CD8-positive, alpha-beta memory T cell (primary cell): ENCODE results near the gene RELL1. TPM values are rescaled to one million over a fixed set of nuclear protein-coding genes. Genes with fewer than 3 reads are reported as not detected.

Experiments
- CTCF ChIA-PET: fragments of 350-600 bp; sonication (Branson Sonifier 250); formaldehyde crosslinking; loops from one replicate; lab custom pipeline; 2021; ENCODE audit warnings: antibody characterized with exemption; lab: Charles Lee
- POLR2A ChIA-PET: fragments of 350-600 bp; sonication (Branson Sonifier 250); formaldehyde crosslinking; loops from one replicate; lab custom pipeline; 2021; ENCODE audit warnings: antibody characterized with exemption; lab: Charles Lee
- DNase-seq, 5 donors: peaks; one replicate each; pipeline versions ENCODE4 v3.0.0 to v3.0.0-alpha.2; 2020 to 2022; ENCODE audit warnings: mixed read lengths in 1 of 5
- H3K27ac ChIP-seq: one replicate; pipeline ENCODE4 v1.7.0; 2013; ENCODE audit warnings: low read depth, mild to moderate bottlenecking, low read length, moderate library complexity
- H3K27me3 ChIP-seq: 2 replicates; pipeline ENCODE4 v1.7.0; 2013; ENCODE audit warnings: low read length, mild to moderate bottlenecking; ENCODE audit not compliant: insufficient read depth, poor library complexity, severe bottlenecking
- H3K36me3 ChIP-seq: 2 replicates; pipeline ENCODE4 v1.7.0; 2013; ENCODE audit warnings: mild to moderate bottlenecking, low read length, moderate library complexity; ENCODE audit not compliant: insufficient read depth
- H3K4me1 ChIP-seq: 2 replicates; pipeline ENCODE4 v1.7.0; 2013; ENCODE audit warnings: mild to moderate bottlenecking, low read length, moderate library complexity; ENCODE audit not compliant: insufficient read depth
- H3K4me3 ChIP-seq: 2 replicates; pipeline ENCODE4 v1.7.0; 2013; ENCODE audit warnings: mild to moderate bottlenecking, low read length
- H3K9me3 ChIP-seq: 2 replicates; pipeline ENCODE4 v1.7.0; 2013; ENCODE audit warnings: mild to moderate bottlenecking, low read length
- H3K27ac Mint-ChIP-seq, 8 donors: one replicate each; pipeline ENCODE4 v1.8.0; 2020 to 2021; ENCODE audit warnings: mixed read lengths in 8 of 8, mild to moderate bottlenecking in 6 of 8, inconsistent platforms in 3 of 8, moderate library complexity in 3 of 8
- H3K27me3 Mint-ChIP-seq, 2 donors: one replicate each; pipeline ENCODE4 v1.8.0; 2020 to 2021; ENCODE audit warnings: mixed read lengths in 2 of 2, mild to moderate bottlenecking in 1 of 2, moderate library complexity in 1 of 2
- H3K36me3 Mint-ChIP-seq, 3 donors: one replicate each; pipeline ENCODE4 v1.8.0; 2020 to 2021; ENCODE audit warnings: mixed read lengths in 3 of 3, inconsistent platforms in 1 of 3, mild to moderate bottlenecking in 1 of 3
- H3K4me1 Mint-ChIP-seq, 3 donors: one replicate each; pipeline ENCODE4 v1.8.0; 2020 to 2021; ENCODE audit warnings: mixed read lengths in 3 of 3, inconsistent platforms in 1 of 3, mild to moderate bottlenecking in 1 of 3
- H3K4me3 Mint-ChIP-seq, 7 donors: one replicate each; pipeline ENCODE4 v1.8.0; 2020 to 2021; ENCODE audit warnings: mixed read lengths in 7 of 7, mild to moderate bottlenecking in 6 of 7, moderate library complexity in 4 of 7, inconsistent platforms in 2 of 7
- H3K9me3 Mint-ChIP-seq, 5 donors: one replicate each; pipeline ENCODE4 v1.8.0; 2020 to 2022; ENCODE audit warnings: mixed read lengths in 5 of 5, mild to moderate bottlenecking in 3 of 5, moderate library complexity in 2 of 5, inconsistent platforms in 1 of 5
- polyA plus RNA-seq: library from polyadenylated mRNA; unstranded; fragments of 300-500 nt; fragmentation: Illumina TruSeq; gene quantifications from one replicate; pipeline ENCODE4 v1.2.3, GENCODE V29; 2021
- total RNA-seq, 2 experiments: library from RNA; stranded (reverse); gene quantifications; one replicate each; pipeline ENCODE4 v1.2.3, GENCODE V29; 2021

Gene RELL1
- total and polyA plus RNA-seq, 3 experiments from 2014 or later = 7.4 to 21.4 (median 19.9) TPM

DNA sequence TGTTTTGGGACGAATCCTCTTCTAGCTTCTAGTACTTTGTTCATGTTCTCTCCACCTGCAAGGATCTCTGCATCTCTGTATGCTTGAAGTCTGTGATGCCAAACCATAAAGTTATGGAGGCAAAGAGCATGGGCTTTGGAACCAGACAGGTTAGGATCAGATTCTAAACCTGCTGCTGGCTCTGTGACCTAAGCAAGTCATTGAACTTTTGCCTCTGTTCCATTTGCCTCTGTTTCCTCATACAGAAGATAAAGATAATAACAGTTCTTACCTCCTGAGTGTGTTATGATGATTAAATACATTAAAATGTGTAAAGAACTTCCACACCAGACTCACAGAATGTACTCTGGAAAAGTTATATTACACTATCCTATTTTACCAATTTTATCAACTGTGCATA, 41.5 kb upstream of the RELL1 start:
- peaks cover 4 to 12% (median 9%) of the 10 kb centered on the region in 3 donors for H3K4me1 Mint-ChIP-seq
- no peak overlapping the region for H3K27ac Mint-ChIP-seq
- H3K9me3 Mint-ChIP-seq = no peaks in the 10 kb centered on the region
- DNase-seq = no peak
- ChIA-PET POLR2A (no interaction called here), CTCF (no interaction called here)
- peaks cover 0 to 2% of the 10 kb centered on the region in 2 donors for H3K27me3 Mint-ChIP-seq
- H3K27ac ChIP-seq = no peak overlapping the region
- H3K27me3 ChIP-seq = no peaks in the 10 kb centered on the region
- no peaks in the 10 kb centered on the region for H3K36me3 ChIP-seq
- no peak overlapping the region for H3K4me3 Mint-ChIP-seq
- H3K4me3 ChIP-seq = no peak overlapping the region
- no peaks in the 10 kb centered on the region for H3K9me3 ChIP-seq
- H3K4me1 ChIP-seq = peaks cover 2% of the 10 kb centered on the region
- H3K36me3 Mint-ChIP-seq = no peaks in the 10 kb centered on the region

DNA sequence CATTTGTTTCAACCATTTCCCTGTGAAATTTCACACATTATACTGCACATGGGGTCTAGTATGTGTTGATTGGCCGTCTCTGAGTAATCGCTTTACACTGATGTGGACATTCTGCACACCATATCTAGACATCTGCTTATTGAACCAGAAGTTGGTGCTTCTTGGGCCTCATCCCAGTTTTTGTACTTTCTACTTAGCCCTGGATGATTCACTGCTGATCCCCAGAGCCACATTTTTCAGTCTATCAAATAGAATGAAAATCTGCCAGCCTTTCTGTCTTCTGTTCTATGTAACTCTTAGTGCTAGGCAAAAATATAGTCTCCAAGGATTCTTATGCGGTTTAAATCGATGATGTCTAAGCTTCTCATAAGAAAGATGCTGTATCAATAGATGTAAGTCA, 40.5 kb upstream of the RELL1 start:
- no peaks in the 10 kb centered on the region for H3K36me3 ChIP-seq
- ChIA-PET POLR2A (no interaction called here), CTCF (no interaction called here)
- H3K4me1 Mint-ChIP-seq = peaks cover 6 to 21% (median 18%) of the 10 kb centered on the region in 3 donors
- no peaks in the 10 kb centered on the region for H3K36me3 Mint-ChIP-seq
- no peak overlapping the region for H3K4me3 ChIP-seq
- peaks cover 5% of the 10 kb centered on the region for H3K4me1 ChIP-seq
- H3K27ac ChIP-seq = no peak overlapping the region
- H3K27me3 ChIP-seq = no peaks in the 10 kb centered on the region
- no peak for DNase-seq
- no peaks in the 10 kb centered on the region for H3K9me3 ChIP-seq
- no peaks in the 10 kb centered on the region for H3K9me3 Mint-ChIP-seq
- H3K27ac Mint-ChIP-seq = no peak overlapping the region
- H3K27me3 Mint-ChIP-seq = peaks cover 0 to 2% of the 10 kb centered on the region in 2 donors
- no peak overlapping the region for H3K4me3 Mint-ChIP-seq

DNA sequence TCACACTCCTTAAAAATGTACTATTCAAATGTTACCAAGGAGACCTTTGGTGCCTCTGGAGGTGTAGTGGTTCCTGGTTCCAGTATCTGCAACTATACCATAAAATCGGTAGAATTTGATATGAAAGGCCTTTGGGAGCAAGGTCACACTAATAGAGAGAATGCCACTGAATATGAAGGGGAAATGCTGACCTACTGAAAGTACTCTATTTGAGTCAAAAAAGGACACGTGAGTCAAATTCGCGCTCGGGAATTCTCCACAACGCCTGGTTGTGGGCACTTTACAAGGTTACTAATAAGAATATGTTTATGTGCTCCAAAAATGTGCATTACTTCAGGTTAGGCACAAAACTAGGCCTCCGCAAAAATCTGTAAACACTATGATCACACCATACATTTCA, 39.5 kb upstream of the RELL1 start:
- no peak for DNase-seq
- Histone ChIP-seq H3K27ac (no peak overlapping the region), H3K36me3 (no peaks in the 10 kb centered on the region), H3K9me3 (no peaks in the 10 kb centered on the region), H3K4me3 (no peak overlapping the region), H3K4me1 (peaks cover 5% of the 10 kb centered on the region), H3K27me3 (no peaks in the 10 kb centered on the region)
- peaks cover 0 to 2% of the 10 kb centered on the region in 2 donors for H3K27me3 Mint-ChIP-seq
- H3K4me1 Mint-ChIP-seq = peaks cover 6 to 21% (median 18%) of the 10 kb centered on the region in 3 donors
- ChIA-PET POLR2A (no interaction called here), CTCF (no interaction called here)
- no peaks in the 10 kb centered on the region for H3K36me3 Mint-ChIP-seq
- H3K9me3 Mint-ChIP-seq = no peaks in the 10 kb centered on the region
- H3K27ac Mint-ChIP-seq = no peak overlapping the region
- no peak overlapping the region for H3K4me3 Mint-ChIP-seq

DNA sequence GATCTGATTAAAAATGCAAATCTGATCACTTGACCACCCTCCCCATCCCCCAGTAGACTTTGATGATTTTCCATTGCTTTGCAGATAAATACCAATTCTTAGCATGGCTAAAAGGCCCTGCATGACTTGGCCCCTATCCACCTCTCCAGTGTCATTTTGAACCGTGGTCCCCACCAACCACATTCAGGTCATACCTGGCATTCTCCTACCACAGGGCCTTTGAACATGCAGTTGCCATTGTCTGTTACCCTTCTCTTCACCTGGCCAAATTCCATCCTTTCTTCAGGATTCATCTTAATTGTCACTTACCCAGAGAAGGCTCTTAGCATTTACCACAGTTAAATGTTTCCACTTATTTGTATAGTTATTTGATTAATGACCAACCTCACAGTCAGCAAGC, 36.9 kb upstream of the RELL1 start:
- H3K4me3 ChIP-seq = no peak overlapping the region
- H3K9me3 Mint-ChIP-seq = no peaks in the 10 kb centered on the region
- no peak for DNase-seq
- no peak overlapping the region for H3K4me3 Mint-ChIP-seq
- peaks cover 6 to 20% (median 15%) of the 10 kb centered on the region in 3 donors for H3K4me1 Mint-ChIP-seq
- peaks cover 5% of the 10 kb centered on the region for H3K4me1 ChIP-seq
- peak overlapping the region in 1 of 8 donors; percentile 55 for H3K27ac Mint-ChIP-seq
- no peaks in the 10 kb centered on the region for H3K36me3 Mint-ChIP-seq
- H3K36me3 ChIP-seq = no peaks in the 10 kb centered on the region
- ChIA-PET CTCF (no interaction called here), POLR2A (no interaction called here)
- H3K27ac ChIP-seq = no peak overlapping the region
- H3K27me3 ChIP-seq = no peaks in the 10 kb centered on the region
- no peaks in the 10 kb centered on the region for H3K9me3 ChIP-seq
- peaks cover 6 to 7% of the 10 kb centered on the region in 2 donors for H3K27me3 Mint-ChIP-seq

DNA sequence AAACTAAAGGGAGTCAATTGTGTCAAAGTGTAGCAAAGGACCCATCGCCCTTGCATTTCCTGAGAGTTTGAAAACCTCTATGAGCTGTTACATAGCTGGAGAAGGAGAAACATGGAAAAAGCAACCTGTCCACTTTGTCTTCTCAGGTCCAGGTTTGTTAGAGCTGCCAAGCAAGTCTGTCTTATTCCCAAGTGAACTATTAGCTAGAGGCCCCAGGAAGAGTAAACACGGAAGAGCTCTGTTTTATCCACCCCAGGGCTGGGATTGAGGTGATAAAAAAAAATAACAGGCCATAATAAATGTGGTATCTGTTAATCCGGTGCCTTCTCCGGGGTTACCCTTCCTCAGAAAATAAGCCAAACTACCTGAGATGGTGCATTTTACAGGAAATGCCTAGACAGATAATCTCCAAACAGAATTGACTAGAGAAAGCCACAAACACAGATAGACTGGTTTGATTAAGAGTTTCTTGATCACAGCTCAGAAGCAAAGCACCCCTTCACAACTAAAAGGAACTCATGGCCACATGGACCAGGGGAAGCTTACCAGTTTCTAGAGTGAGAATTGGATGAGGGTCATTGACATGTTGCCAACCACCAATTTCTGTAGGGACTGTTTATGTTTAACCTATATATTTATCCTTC, 35.9 kb upstream of the RELL1 start:
- Histone ChIP-seq H3K27ac (no peak overlapping the region), H3K4me1 (peaks cover 5% of the 10 kb centered on the region), H3K36me3 (no peaks in the 10 kb centered on the region), H3K4me3 (no peak overlapping the region), H3K27me3 (no peaks in the 10 kb centered on the region), H3K9me3 (no peaks in the 10 kb centered on the region)
- peaks cover 4 to 14% (median 11%) of the 10 kb centered on the region in 3 donors for H3K4me1 Mint-ChIP-seq
- ChIA-PET POLR2A (no interaction called here), CTCF (interaction anchor here (1.1 kb wide), 1 partner anchor 36 kb away, joined by 3 read pairs; no protein-coding TSS in a partner anchor)
- H3K4me3 Mint-ChIP-seq = no peak overlapping the region
- no peaks in the 10 kb centered on the region for H3K36me3 Mint-ChIP-seq
- no peak overlapping the region for H3K27ac Mint-ChIP-seq
- DNase-seq = no peak
- no peaks in the 10 kb centered on the region for H3K9me3 Mint-ChIP-seq
- H3K27me3 Mint-ChIP-seq = peaks cover 6 to 7% of the 10 kb centered on the region in 2 donors

DNA sequence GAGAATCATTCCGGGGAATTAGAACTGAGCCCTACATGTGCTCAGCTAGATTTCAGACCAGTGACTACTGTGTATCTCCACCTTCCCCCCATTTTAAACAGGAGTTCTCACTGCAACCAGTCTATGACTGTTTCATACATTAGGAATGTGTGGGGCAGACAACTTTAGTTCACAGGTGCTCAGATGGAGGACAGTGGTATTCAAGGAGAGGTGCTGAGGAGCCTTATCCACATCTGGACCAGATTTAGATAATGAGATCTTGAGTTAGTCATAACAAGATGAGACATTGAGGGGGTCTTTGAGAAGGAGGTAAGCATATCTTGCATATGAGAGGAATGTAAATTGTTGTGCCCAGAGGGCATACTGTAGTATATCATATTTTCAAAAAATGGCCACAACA, 32.8 kb upstream of the RELL1 start:
- H3K36me3 ChIP-seq = no peaks in the 10 kb centered on the region
- no peaks in the 10 kb centered on the region for H3K9me3 ChIP-seq
- H3K27me3 ChIP-seq = peaks cover 4% of the 10 kb centered on the region
- Mint-ChIP-seq H3K27ac (no peak overlapping the region), H3K27me3 (peaks cover 5 to 18% of the 10 kb centered on the region in 2 donors), H3K4me1 (peaks cover 4 to 14% (median 11%) of the 10 kb centered on the region in 3 donors), H3K36me3 (no peaks in the 10 kb centered on the region), H3K4me3 (no peak overlapping the region), H3K9me3 (no peaks in the 10 kb centered on the region)
- no peak for DNase-seq
- POLR2A ChIA-PET = no interaction called here
- peaks cover 5% of the 10 kb centered on the region for H3K4me1 ChIP-seq
- no peak overlapping the region for H3K4me3 ChIP-seq
- no peak overlapping the region for H3K27ac ChIP-seq
- CTCF ChIA-PET = no interaction called here

DNA sequence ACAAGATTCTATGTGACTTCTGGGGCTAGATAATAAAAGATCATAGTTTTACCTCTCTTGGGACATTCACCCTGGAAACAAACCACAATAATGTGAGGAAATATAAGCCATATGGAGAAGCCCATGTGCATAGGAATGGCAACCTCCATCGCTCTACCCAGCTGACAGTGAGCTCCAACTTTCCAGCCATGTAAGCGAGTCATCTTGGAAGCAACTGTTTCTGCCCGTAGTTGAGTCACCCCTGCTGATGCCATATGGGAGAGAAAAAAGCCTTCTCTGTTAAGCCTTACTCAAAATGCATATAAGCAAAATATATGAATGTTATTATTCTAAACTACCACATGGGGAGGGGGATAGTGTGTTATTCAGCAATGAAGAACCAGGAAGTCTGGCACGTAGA, 31.4 kb upstream of the RELL1 start:
- no peak for DNase-seq
- H3K36me3 Mint-ChIP-seq = no peaks in the 10 kb centered on the region
- no peak overlapping the region for H3K27ac Mint-ChIP-seq
- POLR2A ChIA-PET = no interaction called here
- no peaks in the 10 kb centered on the region for H3K9me3 Mint-ChIP-seq
- Histone ChIP-seq H3K4me1 (peaks cover 2% of the 10 kb centered on the region), H3K27me3 (peaks cover 4% of the 10 kb centered on the region), H3K27ac (no peak overlapping the region), H3K4me3 (no peak overlapping the region), H3K9me3 (no peaks in the 10 kb centered on the region), H3K36me3 (no peaks in the 10 kb centered on the region)
- H3K4me1 Mint-ChIP-seq = peaks cover 2 to 8% (median 8%) of the 10 kb centered on the region in 3 donors
- peaks cover 7 to 22% of the 10 kb centered on the region in 2 donors for H3K27me3 Mint-ChIP-seq
- CTCF ChIA-PET = no interaction called here
- H3K4me3 Mint-ChIP-seq = no peak overlapping the region

DNA sequence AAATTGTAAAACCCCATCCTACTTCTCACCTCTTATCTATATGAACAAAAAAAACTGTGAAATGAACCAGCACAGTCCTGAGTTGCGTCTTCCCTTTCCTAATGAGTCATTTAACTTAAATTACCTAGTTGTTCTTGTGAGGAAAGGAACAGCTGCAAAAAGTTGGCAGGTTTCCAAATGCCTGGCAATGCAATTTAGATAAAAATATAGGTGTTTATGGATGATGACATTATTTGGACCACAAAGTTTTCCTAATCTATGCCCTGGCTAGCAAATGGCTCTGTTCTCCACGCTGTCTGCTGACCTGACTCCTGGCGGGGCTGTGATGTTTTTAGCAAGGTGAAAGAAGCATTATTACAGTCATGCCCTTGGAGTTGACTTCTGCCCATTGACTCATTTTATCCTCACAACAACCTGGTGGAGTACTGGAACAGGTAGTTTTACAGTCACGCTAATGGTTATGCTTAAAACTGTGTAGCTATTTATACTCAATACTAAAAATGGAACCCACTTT, 29.8 kb upstream of the RELL1 start:
- CTCF ChIA-PET = no interaction called here
- peaks cover 4% of the 10 kb centered on the region for H3K27me3 ChIP-seq
- Mint-ChIP-seq H3K4me1 (no peaks in the 10 kb centered on the region), H3K36me3 (peaks cover 0 to 1% (median 0%) of the 10 kb centered on the region in 3 donors), H3K9me3 (no peaks in the 10 kb centered on the region), H3K27me3 (peaks cover 7 to 25% of the 10 kb centered on the region in 2 donors), H3K4me3 (no peak overlapping the region), H3K27ac (no peak overlapping the region)
- H3K36me3 ChIP-seq = no peaks in the 10 kb centered on the region
- no peak overlapping the region for H3K27ac ChIP-seq
- POLR2A ChIA-PET = no interaction called here
- H3K9me3 ChIP-seq = no peaks in the 10 kb centered on the region
- no peaks in the 10 kb centered on the region for H3K4me1 ChIP-seq
- no peak overlapping the region for H3K4me3 ChIP-seq
- no peak for DNase-seq
